Lower lobe of right lung (tissue), 2 donors: Measurements from ENCODE around the gene RASL12. TPM values are rescaled to one million over a fixed set of nuclear protein-coding genes. Genes with fewer than 3 reads are reported as not detected.
"Not testable (repeated sequence)": the region's sequence is repeated elsewhere in the genome, so short reads cannot be mapped to it uniquely, and the experiment has no call there.

ENCODE experiments used
- ATAC-seq, 2 donors: fragments of 200-7000 bp; cut with Tn5 transposase; one replicate each; pipeline ENCODE4 v1.9.1; 2020 to 2022; ENCODE audit warnings: mild to moderate bottlenecking in 2 of 2, moderate library complexity in 2 of 2
- DNase-seq: peaks from one replicate; pipeline ENCODE4 v3.0.0-alpha.2; 2020
- H3K27ac ChIP-seq: fragments of 200-600 bp; one replicate; pipeline ENCODE4 v1.8.0; 2022
- H3K27me3 ChIP-seq: fragments of 200-600 bp; one replicate; pipeline ENCODE4 v1.8.0; 2022; ENCODE audit warnings: low read depth
- H3K36me3 ChIP-seq: fragments of 200-600 bp; one replicate; pipeline ENCODE4 v1.8.0; 2022; ENCODE audit warnings: mild to moderate bottlenecking
- H3K4me1 ChIP-seq: fragments of 200-600 bp; one replicate; pipeline ENCODE4 v1.8.0; 2022
- H3K4me3 ChIP-seq: fragments of 200-600 bp; one replicate; pipeline ENCODE4 v1.8.0; 2022; ENCODE audit warnings: mild to moderate bottlenecking
- H3K9me3 ChIP-seq: fragments of 200-600 bp; one replicate; pipeline ENCODE4 v1.8.0; 2022
- intact Hi-C: fragments of 100-400 bp; cut with DNase I; formaldehyde crosslinking; loops from one replicate; pipeline ENCODE4 v1.11.0; 2022
- total RNA-seq: library from RNA; stranded (reverse); fragmentation: NEBNext Ultra II Directional; extraction: Animal tissue kit (Norgen Biotek cat#: 25700); gene quantifications from one replicate; pipeline ENCODE4 v1.2.1, GENCODE V29; 2021
- TF ChIP-seq, protein P1 (sequence below): fragments of 200-600 bp; IDR thresholded peaks from one replicate; pipeline ENCODE4 v1.8.0; 2022; ENCODE audit warnings: antibody characterized with exemption, mild to moderate bottlenecking
- donor health status: DM: no; HTN: yes; CAD: no; lungs with severe emphysema.

RASL12 gene
- total RNA-seq, 1 donor from 2014 or later: 21.5 TPM

DNA sequence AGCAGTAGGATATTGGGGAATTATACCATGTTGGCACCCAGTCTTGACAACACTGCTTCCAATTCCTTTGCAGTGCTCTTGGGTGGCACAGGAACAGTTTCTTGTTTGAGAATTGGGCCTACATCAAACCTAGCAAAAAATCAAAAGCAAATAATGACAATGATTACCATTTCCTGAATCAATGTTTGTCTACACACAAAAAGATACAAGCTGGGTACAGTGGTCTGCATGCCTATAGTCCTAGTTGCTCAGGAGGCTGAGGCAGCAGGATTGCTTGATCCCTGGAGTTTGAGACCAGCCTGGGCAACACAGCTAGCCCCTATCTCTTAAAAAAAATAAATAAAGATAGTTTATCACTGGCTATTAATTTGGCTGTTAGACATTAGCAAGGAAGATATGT lies 46.3 kb downstream of the RASL12 start:
- peaks cover 84% of the 10 kb centered on the region for H3K36me3 ChIP-seq
- intact Hi-C loops: no loop called here
- no peak overlapping the region for H3K27ac ChIP-seq
- no peaks in the 10 kb centered on the region for H3K4me1 ChIP-seq
- H3K9me3 ChIP-seq: no peaks in the 10 kb centered on the region
- DNase-seq (no peak), ATAC-seq (no peak)
- no peak overlapping the region for H3K4me3 ChIP-seq
- no peaks in the 10 kb centered on the region for H3K27me3 ChIP-seq
- TF ChIP-seq, protein P1, sequence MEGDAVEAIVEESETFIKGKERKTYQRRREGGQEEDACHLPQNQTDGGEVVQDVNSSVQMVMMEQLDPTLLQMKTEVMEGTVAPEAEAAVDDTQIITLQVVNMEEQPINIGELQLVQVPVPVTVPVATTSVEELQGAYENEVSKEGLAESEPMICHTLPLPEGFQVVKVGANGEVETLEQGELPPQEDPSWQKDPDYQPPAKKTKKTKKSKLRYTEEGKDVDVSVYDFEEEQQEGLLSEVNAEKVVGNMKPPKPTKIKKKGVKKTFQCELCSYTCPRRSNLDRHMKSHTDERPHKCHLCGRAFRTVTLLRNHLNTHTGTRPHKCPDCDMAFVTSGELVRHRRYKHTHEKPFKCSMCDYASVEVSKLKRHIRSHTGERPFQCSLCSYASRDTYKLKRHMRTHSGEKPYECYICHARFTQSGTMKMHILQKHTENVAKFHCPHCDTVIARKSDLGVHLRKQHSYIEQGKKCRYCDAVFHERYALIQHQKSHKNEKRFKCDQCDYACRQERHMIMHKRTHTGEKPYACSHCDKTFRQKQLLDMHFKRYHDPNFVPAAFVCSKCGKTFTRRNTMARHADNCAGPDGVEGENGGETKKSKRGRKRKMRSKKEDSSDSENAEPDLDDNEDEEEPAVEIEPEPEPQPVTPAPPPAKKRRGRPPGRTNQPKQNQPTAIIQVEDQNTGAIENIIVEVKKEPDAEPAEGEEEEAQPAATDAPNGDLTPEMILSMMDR: no peak

DNA sequence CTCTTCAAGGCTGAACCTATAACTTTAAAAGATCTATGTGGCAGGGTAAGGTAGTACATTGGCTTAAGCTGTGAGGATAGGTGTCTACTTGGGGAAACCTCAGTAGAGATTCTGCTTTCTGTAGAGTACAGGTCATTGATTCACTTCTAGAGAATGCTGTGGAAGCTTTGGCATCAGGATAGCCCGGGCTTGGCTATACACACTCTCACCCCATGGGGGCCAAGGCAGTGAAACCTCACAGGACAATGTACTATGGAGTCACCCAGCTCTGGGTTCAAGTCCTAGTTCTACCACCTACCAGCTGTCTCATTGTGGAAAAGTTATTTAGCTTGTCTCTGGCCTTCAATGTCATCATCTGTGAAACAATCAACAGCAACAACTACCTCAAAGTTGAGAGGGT lies 47.4 kb downstream of the RASL12 start:
- no peaks in the 10 kb centered on the region for H3K27me3 ChIP-seq
- H3K9me3 ChIP-seq: no peaks in the 10 kb centered on the region
- intact Hi-C loops: no loop called here
- no peak for ATAC-seq
- DNase-seq: no peak
- peaks cover 84% of the 10 kb centered on the region for H3K36me3 ChIP-seq
- no peak overlapping the region for H3K27ac ChIP-seq
- TF ChIP-seq, protein P1: no peak
- H3K4me1 ChIP-seq: no peaks in the 10 kb centered on the region
- no peak overlapping the region for H3K4me3 ChIP-seq

- H3K4me3 ChIP-seq, H3K27me3 ChIP-seq, DNase-seq, H3K4me1 ChIP-seq, H3K9me3 ChIP-seq, H3K27ac ChIP-seq, intact Hi-C loops, ATAC-seq: not testable (repeated sequence)
- H3K36me3 ChIP-seq: peaks cover 43% of the 10 kb centered on the region
These were observed 56.6 kb downstream of the RASL12 start for GRCh38 chr15:65011198-65011597.

DNA sequence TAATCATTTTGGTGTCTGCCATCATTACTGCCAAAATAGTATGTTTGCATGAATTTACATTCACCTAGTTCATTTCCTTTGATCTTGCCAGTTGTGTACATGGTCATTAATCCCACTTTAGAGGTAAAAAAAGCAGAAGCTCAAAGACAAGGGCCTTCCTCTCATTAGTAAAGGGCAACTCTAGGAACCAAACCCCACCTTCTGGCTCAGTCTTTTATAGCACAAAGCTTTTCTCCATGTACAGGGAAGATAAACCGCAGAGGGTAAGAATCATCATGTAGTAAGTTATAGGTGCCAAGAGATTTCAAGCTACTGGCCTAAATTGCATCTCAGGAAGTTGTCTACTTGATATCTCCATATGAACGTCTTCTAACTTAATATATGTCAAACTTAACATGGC lies 58.8 kb downstream of the RASL12 start:
- H3K4me1 ChIP-seq: no peaks in the 10 kb centered on the region
- no peak for DNase-seq
- H3K27me3 ChIP-seq: no peaks in the 10 kb centered on the region
- H3K9me3 ChIP-seq: no peaks in the 10 kb centered on the region
- ATAC-seq: no peak
- intact Hi-C loops: no loop called here
- H3K27ac ChIP-seq: no peak overlapping the region
- peaks cover 46% of the 10 kb centered on the region for H3K36me3 ChIP-seq
- TF ChIP-seq, protein P1: no peak
- no peak overlapping the region for H3K4me3 ChIP-seq

DNA sequence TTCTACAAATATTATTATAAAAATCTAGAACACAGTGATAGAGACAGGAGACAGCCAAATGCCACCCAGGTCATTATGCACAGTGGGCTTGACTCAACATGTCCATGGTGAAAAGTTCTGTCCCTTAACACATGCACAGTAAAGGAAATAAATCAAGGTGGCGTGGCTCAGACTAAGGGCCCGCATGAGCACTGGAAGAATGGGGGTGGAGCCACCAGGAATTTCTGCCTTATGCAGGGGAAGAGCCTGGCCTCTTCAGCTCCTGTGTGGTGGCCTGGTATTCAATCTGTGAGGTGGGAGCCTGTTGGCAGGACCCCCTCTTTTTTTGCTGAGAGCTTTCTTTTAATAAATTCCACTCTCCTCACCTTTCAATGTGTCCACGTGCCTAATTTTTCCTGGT lies 60.9 kb downstream of the RASL12 start:
- ATAC-seq: no peak
- TF ChIP-seq, protein P1: no peak

DNA sequence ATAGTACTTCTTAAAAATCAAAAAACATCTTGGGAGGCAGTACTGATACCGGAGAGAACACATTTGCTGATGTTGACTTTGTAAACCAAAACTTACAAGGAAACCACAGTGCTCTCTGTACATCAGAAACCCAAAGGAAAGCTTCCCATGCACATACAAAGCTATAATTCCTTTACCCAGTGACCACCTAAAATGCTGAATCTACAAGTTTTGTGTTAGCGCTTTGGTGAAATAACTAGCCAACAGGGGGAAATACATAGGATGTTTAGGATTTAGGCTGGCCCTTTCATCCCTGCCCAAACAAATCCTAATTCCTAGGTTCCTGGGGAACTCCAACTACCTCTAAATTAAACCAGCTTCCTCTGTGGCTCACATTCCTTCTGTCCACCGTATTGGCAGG lies 62.8 kb downstream of the RASL12 start:
- DNase-seq: no peak
- intact Hi-C loops: no loop called here

More for the DNA sequence above, 60.9 kb downstream of the RASL12 start:
- Histone ChIP-seq H3K4me1 (no peaks in the 10 kb centered on the region), H3K4me3 (no peak overlapping the region), H3K9me3 (no peaks in the 10 kb centered on the region), H3K36me3 (peaks cover 46% of the 10 kb centered on the region), H3K27ac (no peak overlapping the region), H3K27me3 (no peaks in the 10 kb centered on the region)
- no peak for DNase-seq
- intact Hi-C loops: no loop called here

More for the DNA sequence above, 62.8 kb downstream of the RASL12 start:
- no peaks in the 10 kb centered on the region for H3K27me3 ChIP-seq
- H3K4me3 ChIP-seq: no peak overlapping the region
- no peaks in the 10 kb centered on the region for H3K4me1 ChIP-seq
- no peak for ATAC-seq
- H3K9me3 ChIP-seq: no peaks in the 10 kb centered on the region
- peaks cover 52% of the 10 kb centered on the region for H3K36me3 ChIP-seq
- no peak overlapping the region for H3K27ac ChIP-seq
- TF ChIP-seq, protein P1: no peak

Other genes with a start within 250 kb of the RASL12 start
- 1.4 TPM for gene PIF1, start 242.3 kb downstream of the RASL12 start, total RNA-seq
- 68.3 TPM for gene PLEKHO2, start 226.1 kb downstream of the RASL12 start, total RNA-seq
- 5.0 TPM for gene ANKDD1A, start 156.1 kb downstream of the RASL12 start, total RNA-seq
- gene SPG21, start 78.1 kb downstream of the RASL12 start, total RNA-seq: 110 TPM
- 15.7 TPM for gene MTFMT, start 38.4 kb downstream of the RASL12 start, total RNA-seq
- 3.2 TPM for gene SLC51B, start 22.6 kb downstream of the RASL12 start, total RNA-seq
- not detected for gene KBTBD13, start 8.8 kb upstream of the RASL12 start, total RNA-seq
- gene UBAP1L, start 47.2 kb upstream of the RASL12 start, total RNA-seq: 4.1 TPM
- gene PDCD7, start 65.8 kb upstream of the RASL12 start, total RNA-seq: 19.8 TPM
- gene CLPX, start 117.4 kb upstream of the RASL12 start, total RNA-seq: 43.4 TPM
- gene CILP, start 143.5 kb upstream of the RASL12 start, total RNA-seq: 10.2 TPM
- 8.8 TPM for gene PARP16, start 218.9 kb upstream of the RASL12 start, total RNA-seq
- not detected for gene RNU5A-1, start 228.1 kb upstream of the RASL12 start, total RNA-seq
- gene RNU5B-1, start 236.7 kb upstream of the RASL12 start, total RNA-seq: 47.6 TPM